GM18511 (cell line): ENCODE results near the gene MCM3AP.

Source experiments
- ATAC-seq: cut with Tn5 transposase; IDR thresholded peaks from one replicate; pipeline ENCODE4 v1.9.1; 2021; ENCODE audit warnings: mild to moderate bottlenecking, moderate library complexity; ENCODE audit not compliant: unreplicated experiment

Gene MCM3AP

DNA sequence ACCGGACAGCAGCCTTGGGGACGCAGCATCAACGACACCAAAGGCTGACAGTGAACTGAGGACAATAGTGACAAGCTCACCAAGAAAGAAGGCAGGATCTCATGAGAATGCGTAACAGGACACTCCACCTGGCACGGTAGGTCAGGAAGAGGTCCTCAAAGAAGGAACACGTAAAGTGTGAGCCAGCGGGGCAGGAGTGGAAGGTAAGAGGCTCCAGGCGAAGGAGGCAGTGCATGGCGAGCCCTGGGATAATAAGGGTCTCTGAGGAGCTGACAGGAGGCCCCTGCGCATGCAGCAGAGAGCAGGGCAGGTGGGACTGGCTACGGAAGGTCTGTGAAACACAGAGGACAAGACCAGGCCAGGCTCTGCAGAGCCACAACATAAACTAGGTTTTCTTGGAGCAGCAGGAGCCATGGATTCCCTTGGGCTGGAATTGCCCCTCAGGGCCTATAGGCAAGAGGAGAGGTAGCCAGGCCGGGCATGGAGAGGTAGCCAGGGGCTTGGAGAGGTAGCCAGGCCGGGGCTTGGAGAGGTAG is 65.1 kb downstream of the MCM3AP start:
- no peak for ATAC-seq

DNA sequence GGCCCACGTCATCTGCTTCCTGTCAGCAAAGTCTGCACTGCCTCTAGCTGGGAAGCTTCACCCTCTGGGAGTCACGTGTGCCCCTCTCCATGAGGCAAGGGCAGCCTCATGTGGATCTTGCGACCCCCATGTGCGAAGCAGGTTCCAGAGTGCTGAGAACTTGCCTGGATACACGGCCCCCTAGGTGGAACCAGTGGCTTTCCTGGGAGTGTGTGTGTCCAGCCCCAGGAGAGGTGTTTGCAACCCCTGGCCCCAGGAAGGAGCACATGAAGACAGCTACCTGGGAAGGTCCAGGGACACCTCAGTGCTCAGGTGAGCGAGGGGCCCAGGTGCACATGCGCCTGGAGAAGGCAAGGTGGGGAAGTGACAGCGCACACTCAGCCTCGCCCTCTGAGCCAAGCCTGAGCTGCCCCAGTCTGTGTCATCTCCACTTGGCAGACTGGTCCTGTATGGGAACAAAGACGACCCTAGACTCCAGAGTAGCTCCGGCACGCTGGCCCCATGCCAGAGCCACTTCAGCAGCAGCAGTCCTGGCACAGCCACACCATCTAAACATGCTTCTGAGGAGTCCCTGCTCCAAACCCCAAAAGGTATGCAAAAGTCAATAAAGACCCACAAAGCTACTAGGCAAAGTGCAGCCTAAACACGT is 65.7 kb downstream of the MCM3AP start:
- no peak for ATAC-seq

DNA sequence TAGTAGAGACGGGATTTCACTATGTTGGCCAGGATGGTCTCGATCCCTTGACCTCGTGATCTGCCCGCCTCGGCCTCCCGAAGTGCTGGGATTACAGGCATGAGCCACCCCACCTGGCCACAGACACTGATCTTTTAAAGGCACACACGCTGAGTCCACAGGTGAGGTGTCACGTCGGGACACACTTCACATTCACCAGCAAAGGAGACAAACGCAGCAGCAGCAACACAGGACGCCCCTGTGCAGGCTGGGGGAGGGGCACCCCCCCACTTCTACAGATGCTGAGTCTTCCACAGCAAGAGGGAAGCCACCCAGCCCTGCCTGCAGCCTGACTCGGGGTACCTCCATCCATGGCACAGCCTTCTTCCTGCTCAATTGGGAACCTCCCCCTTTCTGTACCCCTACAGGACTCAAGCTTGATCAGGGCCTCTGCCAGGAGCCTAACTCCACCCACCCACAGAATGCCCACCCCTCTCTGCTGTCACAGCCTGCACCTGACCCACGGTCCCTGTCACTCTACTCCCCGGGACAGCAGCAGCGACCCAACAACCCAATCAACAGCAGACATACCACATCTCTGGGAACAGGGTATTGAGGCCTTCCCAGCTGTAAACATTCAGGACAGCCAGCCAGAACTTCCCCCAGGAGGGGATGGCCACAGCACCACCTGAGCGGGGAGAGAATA is 66.4 kb downstream of the MCM3AP start:
- ATAC-seq: no peak

DNA sequence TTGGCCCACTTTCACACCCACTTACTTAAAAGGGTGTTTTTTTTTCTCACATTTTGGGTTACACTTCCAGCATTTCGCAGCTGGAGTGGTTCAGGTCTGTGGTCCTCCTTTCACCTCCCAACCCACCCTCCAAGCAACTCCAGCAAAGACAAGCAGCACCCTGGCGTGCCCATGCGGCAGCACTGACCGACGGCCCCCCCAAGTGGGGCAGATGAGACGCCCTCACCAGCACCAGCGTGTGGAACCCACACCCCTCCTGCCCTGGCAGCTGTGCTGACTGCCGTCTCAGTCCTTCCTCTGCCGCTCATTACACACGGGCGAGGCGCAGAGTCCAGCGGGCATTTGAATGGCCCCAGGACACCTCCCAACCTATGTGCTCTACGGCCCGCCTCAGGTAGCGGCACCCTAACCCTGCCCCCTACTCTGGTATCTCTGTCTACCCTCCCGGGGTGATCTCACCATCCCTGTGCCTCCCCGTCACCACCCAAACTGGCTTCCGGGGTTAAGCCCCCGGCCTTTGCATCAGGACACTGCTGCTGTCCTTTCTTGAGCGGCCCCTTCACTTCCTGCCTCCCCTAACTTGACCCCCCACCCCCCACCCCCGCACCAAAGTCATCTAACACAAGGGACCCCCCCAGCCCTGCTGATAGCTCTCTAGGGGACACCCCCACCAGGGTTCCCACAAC is 67.8 kb downstream of the MCM3AP start:
- ATAC-seq: no peak

DNA sequence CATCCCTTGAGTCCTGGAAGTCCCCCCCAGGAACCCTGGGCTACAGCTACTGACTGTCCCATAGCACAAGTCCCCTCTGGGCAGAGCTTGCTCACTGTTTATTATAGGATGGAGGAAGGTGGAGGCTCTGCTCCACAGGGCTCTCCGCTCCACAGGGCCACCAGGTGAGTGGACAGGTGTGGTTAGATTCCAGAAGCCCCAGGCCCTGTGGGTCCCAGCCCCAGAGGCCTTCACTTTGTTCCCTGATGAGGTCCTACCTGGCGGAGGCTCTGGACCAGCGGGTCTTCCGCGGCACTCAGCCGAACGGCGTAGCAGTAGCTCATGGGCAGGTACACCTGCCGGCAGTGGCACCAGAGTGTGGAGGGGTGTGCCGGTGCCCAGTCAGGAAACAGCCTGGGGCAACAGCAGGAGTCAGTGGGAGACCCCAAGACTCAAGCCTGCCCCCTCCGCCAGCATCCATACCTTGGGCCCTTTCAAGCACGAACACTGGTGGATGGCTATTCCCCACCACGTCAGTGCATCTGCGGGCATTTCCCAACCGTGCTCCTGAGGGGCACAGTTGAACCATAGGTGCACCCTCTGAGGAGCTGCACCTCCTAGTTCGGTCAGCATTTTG is 69.2 kb downstream of the MCM3AP start:
- ATAC-seq: no peak

DNA sequence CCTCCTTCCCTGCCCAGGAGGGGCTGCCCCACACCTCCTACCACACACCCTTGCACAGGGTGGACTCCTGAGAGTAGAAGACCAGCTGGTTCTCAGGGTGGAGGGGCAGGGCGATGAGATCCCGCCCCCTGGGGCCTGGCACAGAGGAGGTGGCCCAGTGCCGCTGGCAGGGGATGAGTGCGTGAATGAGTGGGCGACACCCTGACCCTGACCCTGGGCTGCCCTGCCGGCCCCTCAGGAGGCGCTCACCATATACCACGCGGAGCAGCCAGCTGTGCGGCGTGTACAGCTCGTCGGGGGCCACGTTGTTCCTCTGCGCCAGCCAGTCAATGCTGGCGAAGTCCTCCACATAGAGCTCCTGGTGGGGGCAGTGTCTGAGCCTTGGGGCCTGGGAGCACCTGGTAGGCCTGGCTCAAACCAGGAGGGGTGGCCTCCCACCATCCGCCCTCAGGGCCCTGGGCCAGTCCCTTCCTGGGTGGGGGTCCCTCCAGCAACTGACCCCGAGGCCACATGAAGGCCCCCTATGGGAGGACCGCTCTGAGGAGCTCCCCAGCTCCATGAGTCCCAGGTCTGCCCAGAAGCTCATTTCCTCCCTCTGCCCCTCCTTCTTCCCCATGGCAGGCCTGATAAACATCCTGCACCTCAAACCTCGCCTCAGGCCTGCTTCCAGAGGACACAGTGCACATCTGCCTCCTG is 69.8 kb downstream of the MCM3AP start:
- no peak for ATAC-seq

DNA sequence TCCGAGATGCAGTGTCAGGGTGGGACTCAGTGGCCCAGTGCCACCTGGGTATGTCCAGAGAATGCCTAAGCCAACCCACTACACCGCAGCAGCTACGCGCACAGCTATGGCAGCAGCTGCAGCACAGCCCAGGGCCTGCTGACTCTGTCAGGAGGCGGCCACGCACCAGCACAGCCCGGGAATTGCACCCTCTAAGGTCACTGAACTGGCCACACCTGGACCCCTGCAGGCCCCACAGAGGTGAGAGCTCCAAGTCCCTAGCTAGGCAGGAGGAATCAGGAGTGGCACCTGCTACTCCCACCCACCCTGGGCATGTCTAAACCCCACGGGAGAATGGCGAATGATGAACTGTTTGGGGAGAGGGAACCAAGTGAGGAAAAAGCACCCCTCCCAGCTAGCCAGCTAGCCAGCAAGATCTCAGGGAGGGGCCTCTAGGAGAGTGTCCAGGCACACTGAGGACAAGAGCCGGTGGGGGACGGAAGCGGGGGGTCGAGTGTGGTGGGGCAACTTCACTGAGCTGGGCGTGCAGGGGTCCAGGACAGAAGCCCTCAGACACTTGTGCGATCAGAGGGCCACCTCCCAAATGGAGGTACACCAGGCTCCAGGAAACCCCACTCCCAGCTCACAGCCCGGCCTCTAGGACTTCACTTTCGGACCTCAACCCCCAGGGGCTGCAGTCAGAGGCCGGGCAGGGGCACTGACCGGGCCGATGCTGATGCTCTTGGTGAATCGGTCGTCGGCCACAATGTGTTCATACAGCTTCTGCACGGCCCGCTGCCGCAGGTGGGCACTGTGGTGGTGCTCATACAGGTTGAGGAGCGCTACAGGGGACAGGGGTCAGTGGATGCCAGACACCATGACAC is 70.7 kb downstream of the MCM3AP start:
- ATAC-seq: no peak

DNA sequence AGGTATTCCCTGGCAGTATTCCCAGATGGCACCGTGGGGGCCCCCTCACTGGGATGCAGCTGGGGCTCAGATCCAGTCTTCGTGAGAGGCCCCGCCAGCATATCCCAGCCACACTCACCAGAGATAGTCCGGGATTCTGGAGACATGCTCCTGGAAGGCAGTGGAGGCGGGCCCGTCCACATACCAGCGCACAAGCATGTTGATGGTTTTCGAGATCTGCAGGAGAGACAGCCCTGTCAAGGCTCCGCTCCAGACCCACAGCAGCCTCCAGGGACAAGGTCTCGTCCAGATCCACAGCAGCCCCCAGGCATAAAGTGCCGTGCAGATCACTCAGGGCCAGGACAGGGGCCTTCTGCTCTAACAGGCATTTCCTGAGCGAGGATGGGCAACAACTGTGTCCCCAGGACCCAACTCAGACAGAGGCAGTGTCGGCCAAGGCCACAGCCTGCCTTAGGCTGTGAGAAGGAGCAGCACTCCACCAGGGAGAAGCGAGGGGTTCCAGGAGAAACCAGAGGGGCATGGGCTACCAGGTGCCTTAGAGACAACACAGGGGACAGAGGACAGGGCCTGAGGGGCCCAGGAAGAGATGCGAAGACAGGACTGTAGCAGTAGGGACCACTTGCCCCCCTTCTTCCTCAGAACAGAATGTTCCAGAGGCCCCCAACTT is 71.7 kb downstream of the MCM3AP start:
- ATAC-seq: no peak

DNA sequence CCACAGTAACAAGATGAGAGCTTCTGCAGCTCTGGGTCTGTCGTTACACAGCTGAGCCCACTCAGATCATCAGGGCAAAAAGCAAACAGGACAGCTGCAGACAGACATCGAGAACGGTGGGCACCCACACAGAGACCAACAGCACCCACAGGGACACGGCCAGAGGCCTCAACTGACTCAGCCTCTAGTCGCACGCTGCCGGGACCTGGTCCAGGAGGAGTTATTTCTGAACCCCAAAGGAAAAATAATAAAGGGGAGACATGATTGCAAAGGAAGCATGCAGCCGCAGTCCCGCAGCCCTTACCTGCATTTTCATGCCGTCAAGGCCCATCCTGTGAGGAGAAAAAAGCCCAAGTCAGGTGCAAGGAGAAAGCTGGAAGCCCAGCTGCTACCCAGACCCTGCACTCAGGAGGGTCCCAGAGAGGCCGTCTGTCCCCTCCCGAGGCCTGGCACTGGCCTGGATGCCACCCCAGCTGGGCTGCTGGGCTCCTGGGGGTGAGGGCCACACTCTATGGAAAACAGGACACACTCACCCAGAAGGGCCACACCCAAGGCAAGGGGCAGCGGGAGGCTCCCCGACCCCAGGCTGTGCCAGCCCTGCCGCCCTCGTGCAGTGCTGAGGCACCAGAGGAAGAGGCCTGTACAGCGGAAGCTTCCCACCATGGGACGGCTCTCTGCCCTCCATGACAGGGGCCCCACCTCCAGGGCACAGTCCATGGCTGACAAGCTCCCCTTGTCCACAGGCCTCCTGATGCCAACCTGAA is 72.5 kb downstream of the MCM3AP start:
- no peak for ATAC-seq

DNA sequence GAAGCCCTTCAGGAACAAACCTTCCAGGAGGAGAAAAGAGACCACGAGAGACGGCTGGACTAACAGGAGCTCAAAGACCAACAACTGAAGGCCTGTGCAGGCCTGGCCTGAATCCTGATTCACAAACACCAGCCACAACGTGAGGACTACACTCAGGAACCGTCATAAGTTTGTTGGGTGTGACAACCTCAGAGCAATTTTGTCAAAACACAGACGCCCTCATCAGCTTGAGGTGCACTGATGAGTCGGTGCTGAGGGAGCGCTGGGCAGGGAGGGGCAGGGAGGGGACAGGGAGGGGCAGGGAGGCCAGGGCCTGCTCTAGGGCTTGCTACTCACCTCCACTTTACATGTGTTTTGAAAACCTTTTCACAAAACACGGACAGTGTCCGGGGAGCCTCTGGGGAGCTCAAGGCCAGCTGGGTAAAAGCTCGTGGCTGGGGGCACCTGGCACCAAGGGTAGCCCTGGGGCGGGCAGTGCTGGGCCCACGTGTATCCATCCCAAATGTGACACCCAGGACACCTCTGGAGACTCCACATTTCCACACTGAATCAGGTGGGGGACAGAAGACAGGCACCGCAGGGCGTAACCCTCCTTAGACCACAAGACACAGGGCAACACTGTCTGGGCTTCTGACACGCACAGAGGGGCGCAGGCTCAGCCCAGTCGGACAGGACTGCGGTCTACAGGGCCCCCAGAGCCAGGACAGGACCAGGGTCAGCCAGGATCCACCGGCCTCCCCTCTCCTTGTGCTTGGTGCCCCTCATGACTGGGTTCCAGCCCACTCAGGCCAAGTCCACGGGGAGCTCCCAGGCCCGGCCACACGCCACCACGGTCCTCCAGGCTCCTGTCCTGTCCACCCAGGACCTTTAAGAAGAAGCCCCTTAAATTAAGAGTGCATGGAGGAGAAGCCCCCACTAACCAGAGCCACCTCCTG is 73.4 kb downstream of the MCM3AP start:
- no peak for ATAC-seq

DNA sequence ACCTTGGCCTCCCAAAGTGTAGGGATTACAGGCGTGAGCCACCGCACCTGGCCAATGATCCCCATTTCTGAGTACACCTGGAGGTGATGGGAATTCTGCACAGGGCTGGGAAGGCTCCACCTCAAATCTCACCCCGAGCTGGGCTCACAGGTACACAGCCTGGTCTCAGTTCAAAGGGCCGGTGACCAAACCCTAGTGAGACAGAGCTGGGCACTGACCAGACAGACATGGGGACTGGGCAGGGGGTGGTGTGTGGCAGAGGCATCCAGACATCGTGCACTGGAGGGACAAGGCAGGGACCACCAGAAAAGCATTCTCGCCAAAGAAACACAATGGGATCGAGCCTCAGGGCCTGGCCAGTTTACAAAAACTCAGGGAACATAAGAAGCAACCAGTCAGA is 74.0 kb downstream of the MCM3AP start:
- no peak for ATAC-seq

DNA sequence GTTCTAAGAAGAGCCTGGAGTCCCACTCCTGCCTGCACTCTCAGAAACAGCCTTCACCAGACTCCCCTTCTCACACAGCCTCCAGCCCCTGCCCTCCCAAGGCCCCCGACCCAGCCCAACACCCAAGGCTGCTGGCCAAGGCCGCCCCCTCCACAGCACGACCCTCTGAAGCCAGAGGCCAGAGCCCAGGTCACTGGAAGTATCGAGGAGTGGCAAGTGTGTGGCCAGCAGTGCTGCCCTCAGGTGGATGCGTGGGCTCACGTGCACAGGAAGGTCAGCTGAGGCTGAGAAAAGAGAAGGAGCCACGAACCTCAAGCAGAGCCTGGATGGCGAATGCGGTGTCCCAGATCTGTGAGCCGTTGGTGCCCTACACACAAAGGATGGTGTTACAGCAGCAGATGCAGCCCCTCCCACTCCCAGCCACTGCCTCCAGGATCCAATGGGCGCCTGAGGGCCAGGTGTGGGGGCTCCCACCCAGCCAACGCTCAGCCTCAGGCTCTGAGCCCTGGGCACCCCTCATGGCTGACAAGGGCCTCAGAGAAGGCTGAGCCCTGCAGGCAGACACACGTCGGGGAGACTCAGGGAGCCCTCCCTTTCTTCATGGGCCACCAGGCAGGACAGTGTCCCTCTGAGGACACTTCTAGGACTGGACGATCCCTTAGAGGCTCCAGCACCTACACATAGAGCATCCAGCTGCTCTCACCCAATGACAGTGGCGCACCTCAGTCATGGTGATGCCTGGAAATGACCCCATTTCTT is 74.9 kb downstream of the MCM3AP start:
- ATAC-seq: no peak

DNA sequence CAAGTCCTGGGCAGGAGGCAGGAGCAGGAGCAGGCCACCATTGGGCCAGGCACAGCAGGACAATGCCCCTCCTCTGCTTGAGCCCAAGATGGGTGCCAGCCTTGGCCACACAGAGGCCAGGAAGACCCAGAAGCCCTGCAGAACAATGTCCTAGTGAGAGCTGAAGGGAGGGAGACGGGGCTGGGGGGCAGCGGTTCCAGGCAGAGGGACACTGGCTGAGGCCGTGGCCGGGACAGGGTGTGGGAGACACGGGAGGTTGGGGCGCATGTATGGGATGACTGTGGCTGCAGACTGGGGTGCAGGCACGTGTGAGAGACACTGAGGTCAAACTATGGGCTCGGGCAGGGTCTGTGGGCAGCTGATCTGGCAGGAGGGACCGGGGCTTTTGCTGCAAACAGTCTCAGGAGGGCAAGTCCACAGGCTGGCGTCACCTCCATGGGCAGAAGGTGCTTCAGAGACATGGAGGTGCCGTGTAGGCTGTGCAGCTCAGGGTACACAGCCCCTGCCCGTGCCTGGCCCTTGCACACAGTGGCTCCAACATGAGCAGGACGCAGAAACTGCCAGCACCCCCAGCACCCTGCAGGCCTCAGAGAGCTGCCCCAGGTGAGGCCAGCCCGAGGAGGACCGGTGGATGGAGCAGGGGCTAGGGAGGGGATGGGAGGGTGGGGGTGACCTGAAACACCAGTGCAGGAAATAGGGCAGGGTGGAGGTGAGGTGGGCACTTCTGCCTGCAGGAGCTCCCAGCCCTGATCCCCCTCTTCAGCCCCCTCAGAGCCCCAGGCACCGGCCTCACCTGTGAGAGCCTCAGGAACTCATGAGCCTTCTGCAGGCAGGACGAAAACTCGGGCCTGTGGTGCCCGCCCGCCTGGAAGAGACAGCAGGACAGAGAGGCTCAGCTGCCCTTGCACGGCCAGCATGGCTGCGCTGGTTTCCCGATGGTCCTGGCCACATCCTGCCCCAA is 76.4 kb downstream of the MCM3AP start:
- ATAC-seq: no peak

DNA sequence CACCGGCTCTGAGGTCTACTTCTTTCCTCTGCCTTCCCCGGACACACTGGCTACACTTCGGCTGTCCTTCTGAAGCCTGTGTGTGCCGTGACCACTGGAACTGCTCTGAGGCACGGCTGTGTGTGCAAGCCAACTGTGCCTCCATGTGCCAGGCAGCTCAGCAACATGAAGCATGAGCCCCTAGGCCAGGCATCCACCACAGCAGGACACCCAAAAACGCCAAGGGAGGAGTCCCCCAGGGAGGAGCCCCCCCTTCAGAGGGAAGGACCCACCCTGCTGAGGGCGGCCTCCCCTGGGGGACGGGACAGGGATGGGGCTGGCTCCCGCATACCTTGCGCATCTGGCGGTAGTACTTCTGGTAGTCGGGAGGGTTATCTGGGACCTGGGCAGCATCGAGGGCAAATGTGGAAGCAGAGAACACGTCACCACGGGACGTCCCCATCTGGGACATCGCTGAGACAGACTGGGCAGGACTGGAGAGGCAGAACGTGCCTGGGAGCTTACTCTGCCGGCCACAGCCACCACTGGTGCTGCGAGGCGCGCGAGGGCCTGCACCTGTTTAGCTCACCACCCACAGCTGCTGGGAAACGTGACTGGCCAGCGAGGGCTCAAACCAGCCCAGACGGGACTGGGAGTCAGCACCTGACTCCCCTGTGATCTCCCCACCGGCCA is 77.4 kb downstream of the MCM3AP start:
- no peak for ATAC-seq
